Measurements from ENCODE around the gene SFSWAP.

The SFSWAP gene

DNA sequence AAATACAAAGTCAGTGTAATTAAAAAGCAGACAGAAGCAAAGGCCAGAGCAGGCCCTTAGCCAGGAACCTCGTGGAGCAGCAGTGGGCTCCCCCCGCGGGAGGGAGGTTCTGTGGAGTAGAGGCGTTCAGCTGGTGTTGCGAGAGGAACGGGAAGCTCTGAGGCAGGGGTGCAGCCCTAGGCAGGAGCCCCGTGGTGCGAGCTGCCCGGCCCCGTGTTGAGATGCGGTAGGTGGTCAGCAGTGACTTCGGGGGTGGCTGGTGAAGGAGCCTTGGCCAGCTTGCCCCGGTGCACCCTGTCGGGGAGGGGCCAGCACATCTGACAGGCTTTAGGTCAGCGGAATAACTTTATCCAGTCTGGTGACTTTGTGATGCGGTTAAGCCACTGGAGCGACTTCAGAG lies 46.2 kb downstream of the SFSWAP start:
- H3K9me3 ChIP-seq (ENCODE audit: control insufficient read depth, insufficient read depth, low read length) = no peaks in the 10 kb centered on the region
- no peaks in the 10 kb centered on the region for H3K27me3 ChIP-seq (ENCODE audit: control insufficient read depth, low read length)
- H3K4me2 ChIP-seq (ENCODE audit: low read length) = no peak overlapping the region
- peaks cover 4% of the 10 kb centered on the region; the same call in 1 of the 2 replicates for H3K79me2 ChIP-seq (ENCODE audit: control insufficient read depth, low read length)
- no peak for TF ChIP-seq EZH2phosphoT487 (IDR thresholded peaks at IDR 0.05; ENCODE audit: borderline replicate concordance, low read length)
- TF ChIP-seq, protein P1, sequence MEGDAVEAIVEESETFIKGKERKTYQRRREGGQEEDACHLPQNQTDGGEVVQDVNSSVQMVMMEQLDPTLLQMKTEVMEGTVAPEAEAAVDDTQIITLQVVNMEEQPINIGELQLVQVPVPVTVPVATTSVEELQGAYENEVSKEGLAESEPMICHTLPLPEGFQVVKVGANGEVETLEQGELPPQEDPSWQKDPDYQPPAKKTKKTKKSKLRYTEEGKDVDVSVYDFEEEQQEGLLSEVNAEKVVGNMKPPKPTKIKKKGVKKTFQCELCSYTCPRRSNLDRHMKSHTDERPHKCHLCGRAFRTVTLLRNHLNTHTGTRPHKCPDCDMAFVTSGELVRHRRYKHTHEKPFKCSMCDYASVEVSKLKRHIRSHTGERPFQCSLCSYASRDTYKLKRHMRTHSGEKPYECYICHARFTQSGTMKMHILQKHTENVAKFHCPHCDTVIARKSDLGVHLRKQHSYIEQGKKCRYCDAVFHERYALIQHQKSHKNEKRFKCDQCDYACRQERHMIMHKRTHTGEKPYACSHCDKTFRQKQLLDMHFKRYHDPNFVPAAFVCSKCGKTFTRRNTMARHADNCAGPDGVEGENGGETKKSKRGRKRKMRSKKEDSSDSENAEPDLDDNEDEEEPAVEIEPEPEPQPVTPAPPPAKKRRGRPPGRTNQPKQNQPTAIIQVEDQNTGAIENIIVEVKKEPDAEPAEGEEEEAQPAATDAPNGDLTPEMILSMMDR (IDR thresholded peaks at IDR 0.05; ENCODE audit: low read depth, low read length, poor library complexity, severe bottlenecking) = no peak
- H3K27ac ChIP-seq (ENCODE audit: low read depth, low read length) = no peak overlapping the region
- H3F3A ChIP-seq (ENCODE audit: control insufficient read depth, insufficient read depth) = no peaks in the 10 kb centered on the region
- no peaks in the 10 kb centered on the region for H3K4me1 ChIP-seq (ENCODE audit: control insufficient read depth, low read length)
- H3K9me2 ChIP-seq (replicated peaks; ENCODE audit: control insufficient read depth, low read length) = no peaks in the 10 kb centered on the region
- no peaks in the 10 kb centered on the region for H4K20me1 ChIP-seq (ENCODE audit: control insufficient read depth, insufficient read depth, low read depth, low read length)
- no peak overlapping the region for H3K4me3 ChIP-seq (ENCODE audit: low read length)
- H3K36me3 ChIP-seq (ENCODE audit: control insufficient read depth, low read length) = peaks cover 84% of the 10 kb centered on the region

GRCh38 chr12:131758016-131758739 lies 47.3 kb downstream of the SFSWAP start:
- H3K9me2 ChIP-seq (replicated peaks; ENCODE audit: control insufficient read depth, low read length) = no peaks in the 10 kb centered on the region
- H3K36me3 ChIP-seq (ENCODE audit: control insufficient read depth, low read length) = peaks cover 82% of the 10 kb centered on the region
- H3K4me3 ChIP-seq (ENCODE audit: low read length) = no peak overlapping the region
- no peaks in the 10 kb centered on the region for H3K4me1 ChIP-seq (ENCODE audit: control insufficient read depth, low read length)
- TF ChIP-seq, protein P1 (IDR thresholded peaks at IDR 0.05; ENCODE audit: low read depth, low read length, poor library complexity, severe bottlenecking) = no peak
- no peak for TF ChIP-seq EZH2phosphoT487 (IDR thresholded peaks at IDR 0.05; ENCODE audit: borderline replicate concordance, low read length)
- no peak overlapping the region for H3K27ac ChIP-seq (ENCODE audit: low read depth, low read length)
- H3K27me3 ChIP-seq (ENCODE audit: control insufficient read depth, low read length) = no peaks in the 10 kb centered on the region
- H4K20me1 ChIP-seq (ENCODE audit: control insufficient read depth, insufficient read depth, low read depth, low read length) = no peaks in the 10 kb centered on the region
- H3K79me2 ChIP-seq (ENCODE audit: control insufficient read depth, low read length) = no peaks in the 10 kb centered on the region
- no peaks in the 10 kb centered on the region for H3F3A ChIP-seq (ENCODE audit: control insufficient read depth, insufficient read depth)
- H3K4me2 ChIP-seq (ENCODE audit: low read length) = no peak overlapping the region
- H3K9me3 ChIP-seq (ENCODE audit: control insufficient read depth, insufficient read depth, low read length) = no peaks in the 10 kb centered on the region

DNA sequence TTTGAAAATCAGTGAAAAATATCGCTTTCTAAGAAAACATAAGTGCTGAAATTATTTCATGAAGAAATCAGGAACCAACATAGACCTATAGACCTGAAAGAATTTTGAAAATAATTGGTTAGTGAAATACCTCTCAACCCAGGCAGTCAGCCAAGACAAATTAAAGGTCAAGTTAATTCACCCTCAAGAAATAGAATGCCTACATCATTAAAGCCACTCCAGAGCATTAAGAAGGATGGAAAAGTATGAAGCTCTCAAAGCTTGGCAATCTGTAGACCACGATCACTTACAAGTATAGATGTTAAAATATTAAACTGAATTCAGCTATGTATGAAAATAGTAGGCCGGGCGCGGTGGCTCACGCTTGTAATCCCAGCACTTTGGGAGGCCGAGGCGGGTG lies 48.3 kb downstream of the SFSWAP start:
- no peak overlapping the region for H3K4me3 ChIP-seq (ENCODE audit: low read length)
- H3K4me2 ChIP-seq (ENCODE audit: low read length) = no peak overlapping the region
- no peaks in the 10 kb centered on the region for H3K4me1 ChIP-seq (ENCODE audit: control insufficient read depth, low read length)
- TF ChIP-seq EZH2phosphoT487 (IDR thresholded peaks at IDR 0.05; ENCODE audit: borderline replicate concordance, low read length) = no peak
- TF ChIP-seq, protein P1 (IDR thresholded peaks at IDR 0.05; ENCODE audit: low read depth, low read length, poor library complexity, severe bottlenecking) = no peak
- no peaks in the 10 kb centered on the region for H3K79me2 ChIP-seq (ENCODE audit: control insufficient read depth, low read length)
- H3K36me3 ChIP-seq (ENCODE audit: control insufficient read depth, low read length) = peaks cover 78% of the 10 kb centered on the region
- no peaks in the 10 kb centered on the region for H4K20me1 ChIP-seq (ENCODE audit: control insufficient read depth, insufficient read depth, low read depth, low read length)
- H3K9me2 ChIP-seq (replicated peaks; ENCODE audit: control insufficient read depth, low read length) = no peaks in the 10 kb centered on the region
- no peaks in the 10 kb centered on the region for H3K9me3 ChIP-seq (ENCODE audit: control insufficient read depth, insufficient read depth, low read length)
- no peaks in the 10 kb centered on the region for H3F3A ChIP-seq (ENCODE audit: control insufficient read depth, insufficient read depth)
- no peak overlapping the region for H3K27ac ChIP-seq (ENCODE audit: low read depth, low read length)
- no peaks in the 10 kb centered on the region for H3K27me3 ChIP-seq (ENCODE audit: control insufficient read depth, low read length)
